NCI-H345 (cell line): ENCODE results near the gene WSCD2.

Source experiments
- DNase-seq: peaks from one replicate; lab custom pipeline; 2025; lab: John Stamatoyannopoulos, UW

WSCD2 gene

GRCh38 chr12:108109504-108109903 is 19.6 kb upstream of the WSCD2 start:
- no peak for DNase-seq

- no peak for DNase-seq
Measured at GRCh38 chr12:108109954-108110353, 19.1 kb upstream of the WSCD2 start.

- no peak for DNase-seq
Measured at GRCh38 chr12:108110844-108111243, 18.2 kb upstream of the WSCD2 start.

- DNase-seq = no peak
Measured at GRCh38 chr12:108112832-108113556, 16.1 kb upstream of the WSCD2 start.

- DNase-seq = no peak
Measured at GRCh38 chr12:108115123-108116121, 13.7 kb upstream of the WSCD2 start.

- DNase-seq = no peak
Measured at GRCh38 chr12:108116254-108116653, 12.8 kb upstream of the WSCD2 start.

GRCh38 chr12:108116699-108117098 is 12.4 kb upstream of the WSCD2 start:
- DNase-seq = no peak

- no peak for DNase-seq
Measured at GRCh38 chr12:108117163-108117849, 11.8 kb upstream of the WSCD2 start.

- no peak for DNase-seq
Measured at GRCh38 chr12:108117902-108118301, 11.2 kb upstream of the WSCD2 start.

GRCh38 chr12:108119126-108119973 is 9.7 kb upstream of the WSCD2 start:
- DNase-seq = no peak

- DNase-seq = no peak
Measured at GRCh38 chr12:108119974-108120862, 8.9 kb upstream of the WSCD2 start.

- DNase-seq = no peak
Measured at GRCh38 chr12:108120863-108121165, 8.3 kb upstream of the WSCD2 start.

GRCh38 chr12:108121320-108121719 is 7.8 kb upstream of the WSCD2 start:
- no peak for DNase-seq

GRCh38 chr12:108121728-108122471 is 7.2 kb upstream of the WSCD2 start:
- DNase-seq = no peak

GRCh38 chr12:108122644-108123043 is 6.4 kb upstream of the WSCD2 start:
- no peak for DNase-seq

GRCh38 chr12:108123402-108123801 is 5.7 kb upstream of the WSCD2 start:
- DNase-seq = no peak

- no peak for DNase-seq
Measured at GRCh38 chr12:108125073-108125472, 4.0 kb upstream of the WSCD2 start.

GRCh38 chr12:108126212-108126611 is 2.9 kb upstream of the WSCD2 start:
- no peak for DNase-seq

- no peak for DNase-seq
Measured at GRCh38 chr12:108126990-108127501, 2.0 kb upstream of the WSCD2 start.

- DNase-seq = no peak
Measured at GRCh38 chr12:108127654-108128053, 1.4 kb upstream of the WSCD2 start.
